Activated T-cell treated with anti-CD3 and anti-CD28 coated beads, Interleukin-2, amount 50 U/mL, for 4 hours (primary cell): ENCODE measurements around the gene FOXK1. TPM values are rescaled to one million over a fixed set of nuclear protein-coding genes. Genes with fewer than 3 reads are reported as not detected.
"Not testable (repeated sequence)": the region's sequence is repeated elsewhere in the genome, so short reads cannot be mapped to it uniquely, and the experiment has no call there.

Experiments used
- ATAC-seq, 2 donors: fragments of 200-7000 bp; cut with Tn5 transposase; one replicate each; pipeline ENCODE4 v1.10.0; 2021
- DNase-seq: peaks from one replicate; pipeline ENCODE4 v3.0.0-alpha.2; 2020
- H3K27me3 Mint-ChIP-seq: one replicate; pipeline ENCODE4 v1.8.0; 2021; ENCODE audit warnings: low read depth, mixed read lengths
- H3K36me3 Mint-ChIP-seq: one replicate; pipeline ENCODE4 v1.8.0; 2022; ENCODE audit warnings: mixed read lengths; ENCODE audit not compliant: insufficient read depth
- H3K4me1 Mint-ChIP-seq: one replicate; pipeline ENCODE4 v1.8.0; 2021; ENCODE audit warnings: low read depth, mixed read lengths
- H3K4me3 Mint-ChIP-seq: one replicate; pipeline ENCODE4 v1.8.0; 2021; ENCODE audit warnings: mild to moderate bottlenecking, moderate library complexity, mixed read lengths
- H3K9me3 Mint-ChIP-seq: one replicate; pipeline ENCODE4 v1.8.0; 2021; ENCODE audit warnings: mixed read lengths
- total RNA-seq, 3 donors: library from RNA; stranded (reverse); gene quantifications; one replicate each; pipeline ENCODE4 v1.2.1, GENCODE V29; 2021

The FOXK1 gene
- total RNA-seq, 3 donors from 2014 or later, result 46.6 to 47.9 (median 46.8) TPM

DNA sequence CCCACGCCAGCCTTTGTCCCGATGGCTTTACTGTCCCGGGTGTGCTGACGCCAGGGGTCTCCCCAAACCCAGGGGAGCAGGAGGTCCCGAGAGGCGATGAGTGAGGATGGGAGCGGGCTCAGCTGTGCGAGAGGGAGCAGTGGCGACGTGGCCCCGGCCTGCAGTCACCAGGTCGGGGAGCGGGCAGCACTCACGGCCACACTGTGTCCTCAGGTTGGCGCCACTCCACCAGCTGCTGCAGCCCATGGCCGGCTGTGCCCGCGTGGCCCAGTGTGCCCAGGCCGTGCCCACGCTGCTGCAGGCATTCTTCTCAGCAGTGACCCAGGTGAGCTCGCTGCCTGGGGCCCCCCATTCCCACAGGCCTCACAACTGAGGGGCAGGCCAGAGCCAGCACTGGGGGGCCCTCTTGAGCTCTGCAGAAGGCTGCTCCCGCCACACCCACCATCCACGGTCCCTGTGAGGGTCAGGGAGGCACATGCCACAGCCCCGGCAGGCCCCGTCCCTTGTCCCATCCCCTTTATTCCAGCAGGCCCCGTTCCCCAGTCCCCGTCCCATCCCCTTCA lies 106.6 kb downstream of the FOXK1 start:
- Mint-ChIP-seq H3K9me3 (no peaks in the 10 kb centered on the region), H3K27me3 (no peaks in the 10 kb centered on the region), H3K36me3 (peaks cover 10% of the 10 kb centered on the region), H3K4me1 (peaks cover 4% of the 10 kb centered on the region), H3K4me3 (no peak overlapping the region)
- ATAC-seq (no peak), DNase-seq (no peak)

DNA sequence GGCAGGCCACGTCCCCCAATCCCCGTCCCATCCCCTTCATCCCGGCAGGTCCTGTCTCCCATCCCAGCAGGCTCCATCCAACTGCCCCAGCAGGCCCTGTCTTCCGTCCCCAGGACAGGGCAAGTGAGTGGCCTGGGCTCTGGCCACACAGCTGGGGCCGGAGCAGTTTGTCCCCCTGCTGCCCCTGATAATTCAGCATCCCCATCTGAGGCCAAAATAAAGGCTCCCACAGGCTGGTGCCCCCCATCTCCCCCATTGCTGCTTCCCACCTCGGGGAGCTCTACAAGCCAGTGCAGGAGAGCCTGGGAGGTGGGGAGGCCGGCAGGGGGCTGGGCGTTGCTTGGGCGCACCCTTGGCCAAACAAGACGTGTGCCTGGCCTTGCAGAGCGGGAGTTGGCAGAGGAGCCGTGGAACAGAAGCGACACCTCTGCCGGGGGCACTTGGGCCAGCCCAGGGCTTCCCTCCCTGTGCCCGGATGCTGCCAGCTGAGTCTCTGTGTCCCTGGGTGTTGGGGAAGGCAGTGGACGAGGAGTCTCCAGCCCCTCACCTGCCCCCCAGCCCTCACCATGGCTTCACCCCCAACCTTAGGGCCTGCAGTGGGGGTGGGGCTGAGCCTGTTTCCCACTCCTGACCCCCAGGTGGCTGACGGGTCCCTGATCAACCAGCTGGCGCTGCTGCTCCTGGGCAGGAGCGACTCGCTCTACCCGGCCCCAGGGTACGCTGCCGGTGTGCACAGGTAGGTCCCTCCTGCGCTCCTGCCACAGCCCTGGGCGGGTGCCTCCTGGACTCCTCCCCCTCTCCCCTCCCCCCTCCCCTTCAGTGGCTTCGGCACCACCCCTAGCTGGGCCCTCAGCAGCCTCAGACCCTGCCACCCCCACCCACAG lies 107.3 kb downstream of the FOXK1 start:
- peaks cover 10% of the 10 kb centered on the region for H3K36me3 Mint-ChIP-seq
- ATAC-seq, result no peak

DNA sequence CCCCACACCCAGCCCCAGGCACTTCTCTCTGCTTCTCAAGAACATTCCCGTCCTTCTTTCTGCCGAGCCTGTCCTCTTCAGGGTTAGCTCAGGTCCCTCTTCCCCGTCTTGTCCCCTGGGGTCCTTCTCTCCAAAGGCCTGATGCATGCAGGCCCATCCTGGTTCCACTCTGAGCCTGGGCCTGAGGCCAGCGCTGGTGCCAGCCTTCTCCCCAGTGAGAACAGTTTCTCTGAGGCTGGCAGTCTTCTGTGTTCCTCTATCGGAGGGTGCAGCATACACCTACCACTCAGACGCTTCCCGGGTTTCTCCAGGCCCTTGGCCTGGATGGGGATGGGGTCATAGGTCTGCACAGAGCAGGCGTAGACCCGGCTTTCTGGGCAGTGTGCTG lies 108.0 kb downstream of the FOXK1 start:
- Mint-ChIP-seq H3K9me3 (no peaks in the 10 kb centered on the region), H3K27me3 (no peaks in the 10 kb centered on the region), H3K36me3 (peaks cover 10% of the 10 kb centered on the region), H3K4me1 (peaks cover 8% of the 10 kb centered on the region), H3K4me3 (no peak overlapping the region)
- no peak for DNase-seq
- no peak for ATAC-seq

More for the DNA sequence above, 107.3 kb downstream of the FOXK1 start:
- Mint-ChIP-seq H3K4me1 (peaks cover 8% of the 10 kb centered on the region), H3K4me3 (no peak overlapping the region), H3K9me3 (no peaks in the 10 kb centered on the region), H3K27me3 (no peaks in the 10 kb centered on the region)
- no peak for DNase-seq

DNA sequence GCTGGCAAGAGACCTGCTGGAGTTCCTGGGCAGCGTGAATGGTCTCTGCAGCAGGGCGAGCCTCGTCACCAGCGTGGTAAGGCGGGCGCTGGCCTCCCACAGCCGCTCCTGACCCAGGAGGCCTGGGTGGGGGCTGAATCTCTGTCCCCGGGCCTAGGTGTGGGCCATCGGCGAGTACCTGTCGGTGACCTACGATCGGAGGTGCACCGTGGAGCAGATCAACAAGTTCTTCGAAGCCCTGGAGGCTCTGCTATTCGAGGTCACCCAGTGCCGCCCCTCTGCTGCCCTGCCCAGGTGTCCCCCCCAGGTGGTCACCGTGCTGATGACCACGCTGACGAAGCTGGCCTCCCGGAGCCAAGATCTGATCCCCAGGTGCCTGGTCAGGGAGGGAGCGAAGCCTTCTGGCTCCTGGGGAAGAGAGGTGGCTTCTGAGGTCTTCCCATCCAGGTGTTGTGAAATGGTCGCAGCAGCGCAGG lies 108.5 kb downstream of the FOXK1 start:
- peaks cover 8% of the 10 kb centered on the region for H3K4me1 Mint-ChIP-seq

DNA sequence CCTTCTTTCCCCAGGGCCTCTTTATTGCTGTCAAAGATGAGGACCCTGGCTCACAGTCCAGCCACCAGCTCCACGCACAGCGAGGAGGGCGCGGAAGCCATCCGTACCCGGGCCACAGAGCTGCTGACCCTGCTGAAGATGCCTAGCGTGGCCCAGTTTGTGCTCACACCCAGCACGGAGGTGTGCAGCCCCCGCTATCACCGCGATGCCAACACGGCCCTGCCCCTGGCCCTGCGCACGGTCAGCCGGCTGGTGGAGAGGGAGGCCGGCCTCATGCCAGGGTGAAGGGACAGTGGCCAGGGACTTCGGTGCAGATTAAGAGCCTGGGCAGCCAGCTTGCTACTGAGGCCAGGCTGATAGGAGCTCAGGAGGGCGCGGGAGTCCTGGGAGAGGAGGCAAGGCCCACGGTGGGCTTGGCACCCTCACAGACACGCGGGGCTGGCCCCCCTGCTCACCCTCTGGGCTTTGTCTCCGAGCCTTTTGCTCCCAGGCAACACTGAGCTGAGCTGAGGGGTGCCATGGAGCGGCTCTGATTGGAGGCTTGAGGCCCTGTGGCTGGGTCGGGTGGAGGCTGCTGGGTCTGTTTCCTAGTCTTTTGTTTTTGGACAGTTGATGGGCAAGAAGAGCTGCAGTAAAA lies 109.1 kb downstream of the FOXK1 start:
- ATAC-seq (no peak), DNase-seq (no peak)
- Mint-ChIP-seq H3K27me3 (no peaks in the 10 kb centered on the region), H3K4me3 (no peak overlapping the region), H3K4me1 (peaks cover 8% of the 10 kb centered on the region), H3K36me3 (peaks cover 8% of the 10 kb centered on the region), H3K9me3 (no peaks in the 10 kb centered on the region)

More for the DNA sequence above, 108.5 kb downstream of the FOXK1 start:
- H3K4me3 Mint-ChIP-seq, result no peak overlapping the region
- H3K36me3 Mint-ChIP-seq, result peaks cover 10% of the 10 kb centered on the region
- H3K9me3 Mint-ChIP-seq, result no peaks in the 10 kb centered on the region
- H3K27me3 Mint-ChIP-seq, result no peaks in the 10 kb centered on the region
- ATAC-seq, result no peak
- DNase-seq, result no peak

DNA sequence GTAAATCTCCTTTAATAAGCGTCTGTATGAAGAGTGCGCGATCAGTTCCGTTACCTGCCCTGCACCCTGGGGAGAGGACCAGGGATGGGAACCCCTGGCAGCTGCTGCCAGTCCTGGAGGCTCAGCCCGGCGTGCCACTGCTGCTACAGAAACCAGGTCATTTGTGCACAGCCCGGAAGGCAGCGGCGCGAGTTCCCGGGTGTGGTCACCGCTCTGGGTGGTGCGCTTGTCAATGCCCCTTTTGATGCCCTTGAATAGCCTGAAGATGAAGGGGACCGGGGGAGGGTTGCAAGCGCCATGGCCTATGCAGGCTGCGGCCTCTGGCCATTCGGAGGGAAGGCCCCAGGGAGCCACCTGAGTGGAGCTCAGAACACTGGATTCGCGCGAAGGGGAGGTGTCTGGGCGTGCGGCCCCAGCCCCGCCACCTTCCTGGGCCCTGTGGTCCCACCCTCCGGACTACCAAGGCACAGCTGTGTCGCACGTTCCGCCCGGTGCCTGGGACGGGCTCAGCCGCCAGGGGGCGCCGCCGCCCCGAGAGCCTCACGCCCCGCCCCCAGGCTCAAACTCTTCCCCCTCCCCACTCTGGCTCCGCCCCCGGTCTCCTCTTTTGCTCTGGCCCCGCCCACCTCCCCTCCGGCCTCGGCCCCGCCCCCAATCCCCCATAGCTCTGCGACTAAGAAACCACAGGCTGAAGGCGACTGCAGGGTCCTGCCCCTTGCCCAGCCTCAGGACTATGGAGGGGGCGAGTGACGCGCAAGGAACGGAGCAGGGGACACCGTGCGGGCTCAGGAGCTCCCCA lies 109.8 kb downstream of the FOXK1 start:
- H3K36me3 Mint-ChIP-seq, result peaks cover 8% of the 10 kb centered on the region
- peak overlapping the region; percentile 16 for H3K4me3 Mint-ChIP-seq
- no peaks in the 10 kb centered on the region for H3K27me3 Mint-ChIP-seq
- no peaks in the 10 kb centered on the region for H3K9me3 Mint-ChIP-seq
- peak; percentile 83 to 86 for ATAC-seq
- H3K4me1 Mint-ChIP-seq, result peaks cover 8% of the 10 kb centered on the region
- DNase-seq, result peak; percentile 83

DNA sequence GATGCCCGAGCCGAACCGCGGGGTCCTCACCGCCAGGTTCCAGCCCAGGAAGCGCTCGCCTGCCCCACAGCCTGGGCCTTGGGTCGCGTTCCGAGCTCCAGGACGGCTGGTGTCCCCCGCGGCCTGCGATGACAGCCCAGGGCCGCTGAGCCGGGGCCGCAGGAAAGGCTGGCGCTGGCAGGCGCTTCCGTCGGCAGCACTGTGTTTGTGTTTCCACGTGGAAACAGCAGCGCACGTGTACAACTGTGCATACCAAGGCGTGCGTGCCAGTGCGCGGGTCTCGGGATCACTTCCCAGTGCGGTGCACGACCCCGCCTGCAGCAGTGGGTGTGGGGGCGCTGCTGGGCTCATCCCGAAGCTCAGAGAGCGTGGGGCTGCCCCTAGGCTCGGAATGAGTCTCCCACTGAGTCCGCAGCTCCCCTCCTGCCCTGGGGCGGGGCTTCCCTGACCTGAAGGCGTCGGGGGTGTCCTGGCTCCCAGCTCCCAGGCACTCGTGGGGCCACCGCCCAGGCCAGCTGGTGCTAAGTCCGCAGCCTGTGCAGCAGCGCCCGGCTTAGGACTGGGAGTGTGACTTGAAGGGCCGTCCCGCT lies 110.5 kb downstream of the FOXK1 start:
- Mint-ChIP-seq H3K36me3 (peaks cover 8% of the 10 kb centered on the region), H3K4me3 (peak overlapping the region; percentile 29), H3K27me3 (no peaks in the 10 kb centered on the region), H3K9me3 (no peaks in the 10 kb centered on the region), H3K4me1 (peaks cover 8% of the 10 kb centered on the region)
- DNase-seq (no peak), ATAC-seq (peak; percentile 29 to 31)

DNA sequence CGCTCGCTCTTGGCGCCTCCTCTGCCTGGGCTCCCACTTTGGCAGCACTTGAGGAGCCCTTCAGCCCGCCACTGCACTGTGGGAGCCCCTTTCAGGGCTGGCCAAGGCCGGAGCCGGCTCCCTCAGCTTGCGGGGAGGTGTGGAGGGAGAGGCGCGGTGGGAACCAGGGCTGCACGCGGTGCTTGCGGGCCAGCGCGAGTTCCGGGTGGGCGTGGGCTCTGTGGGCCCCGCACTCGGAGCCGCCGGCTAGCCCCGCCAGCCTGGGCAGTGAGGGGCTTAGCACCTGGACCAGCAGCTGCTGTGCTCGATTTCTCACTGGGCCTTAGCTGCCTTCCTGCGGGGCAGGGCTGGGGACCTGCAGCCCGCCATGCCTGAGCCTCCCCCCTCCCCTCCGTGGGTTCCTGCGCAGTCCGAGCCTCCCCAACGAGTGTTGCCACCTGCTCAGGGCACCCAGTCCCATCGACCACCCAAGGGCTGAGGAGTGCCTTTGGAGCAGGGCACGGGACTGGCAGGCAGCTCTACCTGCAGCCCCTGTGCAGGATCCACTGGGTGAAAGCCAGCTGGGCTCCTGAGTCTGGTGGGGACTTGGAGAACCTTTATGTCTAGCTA lies 111.4 kb downstream of the FOXK1 start:
- H3K36me3 Mint-ChIP-seq, ATAC-seq, DNase-seq: not testable (repeated sequence)

DNA sequence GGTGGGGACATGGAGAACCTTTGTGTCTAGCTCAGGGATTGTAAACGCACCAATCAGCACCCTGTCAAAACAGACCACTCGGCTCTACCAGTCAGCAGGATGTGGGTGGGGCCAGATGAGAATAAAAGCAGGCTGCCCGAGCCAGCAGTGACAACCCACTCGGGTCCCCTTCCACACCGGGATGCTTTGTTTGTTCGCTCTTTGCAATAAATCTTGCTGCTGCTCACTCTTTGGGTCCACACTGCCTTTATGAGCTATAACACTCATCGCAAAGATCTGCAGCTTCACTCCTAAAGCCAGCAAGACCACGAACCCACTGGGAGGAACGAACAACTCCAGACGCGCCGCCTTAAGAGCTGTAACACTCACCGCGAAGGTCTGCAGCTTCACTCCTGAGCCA lies 112.1 kb downstream of the FOXK1 start:
- not testable (repeated sequence) for H3K9me3 Mint-ChIP-seq, H3K27me3 Mint-ChIP-seq, ATAC-seq, H3K4me3 Mint-ChIP-seq, DNase-seq, H3K4me1 Mint-ChIP-seq, H3K36me3 Mint-ChIP-seq

More for the DNA sequence above, 111.4 kb downstream of the FOXK1 start:
- H3K27me3 Mint-ChIP-seq, H3K4me3 Mint-ChIP-seq, H3K4me1 Mint-ChIP-seq, H3K9me3 Mint-ChIP-seq: not testable (repeated sequence)

DNA sequence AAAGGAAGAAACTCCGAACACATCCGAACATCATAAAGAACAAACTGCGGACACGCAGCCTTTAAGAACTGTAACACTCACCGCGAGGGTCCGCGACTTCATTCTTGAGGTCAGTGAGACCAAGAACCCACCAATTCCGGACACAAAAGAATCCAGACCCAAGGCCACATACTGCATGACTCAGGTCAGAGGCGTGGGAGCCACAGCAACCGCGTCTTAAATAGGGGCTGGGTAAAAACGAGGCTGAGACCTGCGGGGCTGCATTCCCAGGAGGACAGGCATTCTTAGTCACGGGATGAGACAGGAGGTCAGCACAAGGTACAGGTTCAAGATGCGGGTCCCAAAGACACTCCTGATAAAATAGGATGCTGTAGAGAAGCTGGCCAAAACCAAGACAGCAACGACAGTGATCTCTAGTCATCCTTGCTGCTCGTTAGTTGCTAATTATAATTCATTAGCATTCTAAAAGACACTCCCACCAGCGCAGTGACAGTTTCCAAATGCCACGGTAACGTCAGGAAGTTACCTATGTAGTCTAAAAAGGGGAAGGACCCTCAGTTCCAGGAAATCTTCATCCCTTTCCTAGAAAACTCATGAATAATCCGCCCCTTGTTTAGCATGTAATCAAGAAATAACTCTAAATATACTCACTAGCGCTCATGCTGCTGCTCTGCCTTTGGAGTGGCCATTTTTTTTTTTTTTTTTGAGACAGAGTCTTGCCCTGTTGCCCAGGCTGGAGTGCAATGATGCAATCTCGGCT lies 112.7 kb downstream of the FOXK1 start:
- H3K27me3 Mint-ChIP-seq, result no peaks in the 10 kb centered on the region
- H3K36me3 Mint-ChIP-seq, result peaks cover 8% of the 10 kb centered on the region
- no peak for ATAC-seq
- no peak overlapping the region for H3K4me3 Mint-ChIP-seq
- no peak for DNase-seq
- no peaks in the 10 kb centered on the region for H3K9me3 Mint-ChIP-seq
- peaks cover 8% of the 10 kb centered on the region for H3K4me1 Mint-ChIP-seq

DNA sequence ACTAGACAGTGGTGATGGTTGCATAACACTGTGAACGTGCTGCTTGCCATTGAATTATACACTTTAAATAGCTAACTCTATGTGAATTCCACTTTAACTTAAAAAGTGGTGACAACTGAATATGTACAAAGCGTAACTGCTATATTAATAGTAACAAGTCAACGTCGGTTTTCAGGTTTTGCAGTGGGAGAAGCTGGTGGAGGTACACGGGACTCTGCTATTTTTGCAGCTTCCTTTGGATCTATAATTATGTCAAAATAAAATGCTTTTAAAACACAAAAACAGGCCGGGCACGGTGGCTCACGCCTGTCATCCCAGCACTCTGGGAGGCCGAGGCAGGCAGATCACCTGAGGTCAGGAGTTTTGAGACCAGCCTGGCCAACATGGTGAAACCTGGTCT lies 114.4 kb downstream of the FOXK1 start:
- no peaks in the 10 kb centered on the region for H3K27me3 Mint-ChIP-seq
- no peaks in the 10 kb centered on the region for H3K9me3 Mint-ChIP-seq
- H3K4me3 Mint-ChIP-seq, result no peak overlapping the region
- DNase-seq, result no peak
- H3K4me1 Mint-ChIP-seq, result peaks cover 7% of the 10 kb centered on the region
- ATAC-seq, result no peak
- H3K36me3 Mint-ChIP-seq, result peaks cover 3% of the 10 kb centered on the region

DNA sequence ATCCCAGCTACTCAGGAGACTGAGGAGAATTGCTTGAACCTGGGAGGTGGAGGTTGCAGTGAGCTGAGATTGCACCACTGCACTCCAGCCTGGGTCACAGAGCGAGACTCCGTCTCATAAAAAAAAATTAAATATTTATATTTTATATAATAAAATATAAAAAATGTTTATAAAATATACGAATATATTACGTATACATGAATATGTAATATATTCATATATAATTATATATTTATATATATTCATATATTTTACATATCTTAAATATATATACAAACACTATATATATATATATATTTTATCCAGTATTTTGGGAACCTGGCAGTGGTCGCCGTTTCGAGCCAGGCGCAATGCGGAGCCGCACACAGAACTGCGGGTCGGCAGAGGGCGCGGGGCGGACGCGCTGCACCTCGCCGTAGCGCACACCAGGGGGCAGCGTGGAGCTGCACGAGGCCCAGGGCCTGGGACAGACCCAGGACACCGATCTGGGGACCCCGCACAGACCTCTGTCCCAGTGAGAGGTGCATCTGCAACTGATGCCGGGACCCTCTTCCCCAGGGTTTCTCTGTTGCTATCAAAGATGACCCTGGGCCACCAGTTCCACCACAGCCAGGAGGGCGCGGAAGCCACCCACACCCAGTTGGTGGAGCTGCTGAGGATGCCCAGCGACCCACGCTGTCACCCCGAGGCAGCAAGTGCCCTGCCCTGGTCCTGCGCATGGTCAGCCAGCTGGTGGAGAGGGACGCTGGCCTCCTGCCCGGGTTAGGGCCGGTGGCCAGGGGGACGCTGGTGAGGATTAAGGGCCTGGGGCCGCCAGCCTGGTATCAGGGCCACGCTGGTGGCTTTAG lies 116.0 kb downstream of the FOXK1 start:
- DNase-seq (peak; percentile 57), ATAC-seq (peak; percentile 85 to 88)
- Mint-ChIP-seq H3K9me3 (no peaks in the 10 kb centered on the region), H3K4me1 (peaks cover 4% of the 10 kb centered on the region), H3K4me3 (no peak overlapping the region), H3K27me3 (no peaks in the 10 kb centered on the region), H3K36me3 (no peaks in the 10 kb centered on the region)
